ENCODE results near the gene MRPL12.
"Not testable (repeated sequence)": the region's sequence is repeated elsewhere in the genome, so short reads cannot be mapped to it uniquely, and the experiment has no call there.

The MRPL12 gene

DNA sequence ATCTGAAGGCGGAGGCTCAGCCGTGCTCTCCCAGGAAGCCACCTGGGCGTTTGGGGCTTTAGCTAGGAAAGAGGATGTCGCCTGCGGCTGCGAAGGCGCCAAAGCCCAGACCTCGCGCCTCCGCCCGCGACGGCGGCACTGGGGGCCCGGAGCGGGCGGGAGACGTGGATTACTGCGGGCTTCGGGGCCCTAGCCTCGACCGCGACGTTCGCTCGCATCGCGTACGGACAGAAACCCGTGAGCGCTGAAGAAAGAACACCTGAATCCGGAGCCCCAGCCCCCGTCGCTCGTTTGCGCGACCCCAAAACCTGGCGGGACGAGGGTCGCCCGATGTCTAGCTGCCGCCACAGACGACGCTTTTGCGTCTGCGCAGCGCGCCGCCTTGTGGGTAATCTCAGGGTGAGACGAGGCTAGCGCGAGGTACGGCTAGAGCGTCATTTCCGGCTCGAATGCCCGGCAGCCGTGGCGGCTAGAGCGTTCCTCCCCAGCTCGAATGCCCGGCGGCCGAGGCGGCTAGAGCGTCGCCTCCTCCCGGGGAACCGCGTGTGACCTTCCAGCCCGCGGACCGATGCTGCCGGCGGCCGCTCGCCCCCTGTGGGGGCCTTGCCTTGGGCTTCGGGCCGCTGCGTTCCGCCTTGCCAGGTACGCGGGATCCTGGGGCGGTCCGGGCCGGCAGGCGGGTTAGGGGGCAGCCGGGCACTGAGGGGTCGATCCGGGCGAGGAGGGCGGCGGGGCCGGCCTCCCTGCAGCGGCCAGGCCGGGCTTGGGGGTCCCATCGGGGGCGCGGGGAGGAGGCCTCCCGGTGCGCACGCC is at the start of gene MRPL12:
MRPL12 (plus strand) TSS at position 434 of the 813 bp plus-strand sequence; CDS start at position 569, 135 bp downstream.
- DNase-seq (ENCODE audit: low read depth), result peak; percentile 88

DNA sequence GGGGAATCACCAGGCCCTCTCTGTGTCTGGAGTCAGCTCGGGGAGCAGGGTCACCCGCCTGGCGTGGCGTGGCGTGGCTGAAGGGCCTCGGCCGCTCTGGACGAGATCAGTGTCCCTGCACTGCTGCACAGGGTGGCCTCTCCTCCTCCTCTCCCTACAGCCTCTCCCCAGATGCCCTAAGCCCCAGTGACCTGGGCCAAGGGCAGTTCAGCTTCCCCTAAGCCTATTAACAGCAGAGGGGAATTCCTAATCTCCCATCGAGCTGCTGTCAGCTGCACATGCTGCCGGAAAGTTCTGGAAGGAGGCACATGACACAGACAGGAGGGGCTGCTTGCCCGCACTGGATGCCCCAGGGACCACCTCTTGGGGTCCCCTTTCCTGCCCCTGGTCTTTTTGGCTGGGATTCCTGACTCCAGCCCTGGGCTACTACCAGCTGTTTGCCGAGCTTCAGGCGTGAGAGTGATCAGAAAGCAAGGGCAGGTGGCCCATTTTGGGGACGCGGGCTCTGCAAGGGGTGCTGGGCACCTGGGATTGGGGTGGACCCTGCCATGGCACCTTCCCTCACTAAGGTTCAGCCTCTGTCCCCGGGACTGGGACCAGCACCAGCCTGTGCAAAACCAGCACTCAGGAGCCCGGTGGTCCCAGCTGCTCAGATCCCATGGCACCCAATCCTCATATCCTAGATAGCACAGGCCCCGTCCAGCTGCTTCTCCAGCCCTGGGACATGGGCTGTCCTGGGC is 47.6 kb upstream of the MRPL12 start:
- DNase-seq (ENCODE audit: low read depth), result no peak

DNA sequence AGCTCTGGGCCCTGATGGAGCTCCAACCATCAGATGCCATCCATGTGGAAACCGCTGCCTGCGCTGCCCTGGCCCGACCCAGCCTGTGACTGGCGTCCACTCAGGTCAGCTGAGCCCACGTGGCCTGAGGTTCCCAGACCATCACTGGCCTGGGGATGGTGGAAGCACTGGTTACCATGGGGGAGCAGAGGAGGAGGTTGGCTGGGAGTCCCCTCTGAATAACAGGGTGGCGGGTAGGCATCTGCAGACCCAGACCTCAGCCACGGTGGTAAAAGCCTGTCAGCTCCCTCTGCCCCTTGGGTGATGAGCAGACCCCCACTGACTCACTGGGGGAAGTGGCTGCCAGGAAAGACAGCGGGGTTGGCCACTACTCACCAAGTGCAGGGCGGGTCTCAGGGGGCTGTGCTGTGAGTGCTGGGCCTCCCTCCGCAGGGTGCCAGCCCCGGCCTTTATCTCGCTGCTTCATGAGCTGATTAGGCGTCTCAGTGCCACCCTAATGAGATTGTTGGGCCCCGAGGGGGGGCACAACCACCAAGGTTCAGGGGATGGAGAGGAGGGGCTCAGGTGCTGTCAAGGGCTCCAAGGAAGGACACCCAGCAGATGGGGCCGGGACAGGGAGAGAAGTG is 46.9 kb upstream of the MRPL12 start, which contains the start of gene PDE6G:
PDE6G (minus strand) TSS at position 425 of the 626 bp plus-strand sequence. CDS start 3,237 bp downstream, outside the sequence.
- DNase-seq (ENCODE audit: low read depth), result no peak

DNA sequence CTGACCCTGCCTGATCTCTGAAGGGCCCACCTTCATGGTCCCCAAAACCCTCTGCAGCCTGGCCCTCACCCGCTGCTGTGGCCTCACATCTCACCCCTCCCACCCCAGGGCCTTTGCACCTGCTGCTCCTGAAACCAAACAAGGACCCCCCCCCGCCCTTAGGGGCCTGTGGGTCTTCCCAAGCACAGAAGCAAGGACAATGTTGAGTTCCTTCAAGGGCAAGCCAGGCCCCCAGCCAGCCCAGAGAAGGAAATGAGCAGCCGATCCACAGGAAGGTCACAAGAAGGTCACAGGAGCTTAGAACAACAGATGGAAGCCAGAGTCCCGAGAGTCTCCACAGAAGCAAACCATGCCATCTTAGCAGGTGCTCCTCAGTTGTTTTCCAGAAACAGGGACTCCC is 46.3 kb upstream of the MRPL12 start:
- no peak for DNase-seq (ENCODE audit: low read depth)

DNA sequence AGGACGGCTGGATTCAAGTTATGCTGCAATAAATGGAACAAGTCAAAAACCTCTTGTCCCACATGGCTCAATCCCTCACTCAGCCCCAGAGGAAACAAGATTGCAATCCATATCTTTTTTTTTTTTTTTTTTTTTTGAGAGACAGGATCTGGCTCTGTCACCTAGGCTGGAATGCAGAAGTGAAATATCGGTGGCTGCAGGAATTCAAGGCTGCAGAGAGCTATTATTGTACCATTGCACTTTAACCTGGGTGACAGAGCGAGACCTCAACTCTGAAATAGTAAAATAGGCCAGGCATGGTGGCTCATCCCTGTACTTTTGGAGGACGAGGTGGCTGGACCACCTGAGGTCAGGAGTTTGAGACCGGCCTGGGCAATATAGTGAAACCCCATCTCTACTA is 44.1 kb upstream of the MRPL12 start:
- DNase-seq (ENCODE audit: low read depth), result no peak

DNA sequence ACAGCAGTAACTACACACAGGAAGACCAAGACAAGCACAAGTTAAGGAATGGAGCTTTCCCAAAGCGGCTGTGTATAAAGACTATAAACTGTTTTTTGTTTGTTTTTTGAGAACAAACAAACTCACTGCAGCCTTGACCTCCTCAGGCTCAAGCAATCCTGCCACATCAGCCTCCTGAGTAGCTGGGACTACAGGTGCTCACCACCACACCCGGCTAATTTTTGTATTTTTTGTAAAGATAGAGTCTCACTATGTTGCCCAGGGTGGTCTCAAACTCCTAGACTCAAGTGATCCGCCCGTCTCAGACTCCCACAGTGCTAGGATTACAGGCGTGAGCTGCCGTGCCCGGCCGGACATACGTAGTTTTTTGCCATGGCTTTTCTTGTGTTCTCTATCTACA is 42.7 kb upstream of the MRPL12 start:
- no peak for DNase-seq (ENCODE audit: low read depth)

DNA sequence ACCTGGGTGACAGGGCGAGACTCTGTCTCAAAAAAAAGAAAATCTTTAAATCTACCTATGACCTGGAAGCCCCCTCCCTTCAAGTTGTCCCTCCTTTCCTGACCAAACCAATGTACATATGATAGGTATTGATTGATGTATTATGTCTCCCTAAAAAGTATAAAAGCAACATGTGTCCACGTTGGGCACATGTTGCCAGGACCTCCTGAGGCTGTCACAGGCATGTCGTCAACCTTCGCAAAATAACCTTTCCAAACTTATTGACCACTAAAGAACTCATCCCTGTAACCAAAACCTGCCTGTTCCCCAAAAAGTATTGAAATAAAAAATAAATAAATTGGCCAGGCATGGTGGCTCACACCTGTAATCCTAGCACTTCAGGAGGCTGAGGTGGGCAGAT is 41.2 kb upstream of the MRPL12 start:
- DNase-seq (ENCODE audit: low read depth), result no peak

DNA sequence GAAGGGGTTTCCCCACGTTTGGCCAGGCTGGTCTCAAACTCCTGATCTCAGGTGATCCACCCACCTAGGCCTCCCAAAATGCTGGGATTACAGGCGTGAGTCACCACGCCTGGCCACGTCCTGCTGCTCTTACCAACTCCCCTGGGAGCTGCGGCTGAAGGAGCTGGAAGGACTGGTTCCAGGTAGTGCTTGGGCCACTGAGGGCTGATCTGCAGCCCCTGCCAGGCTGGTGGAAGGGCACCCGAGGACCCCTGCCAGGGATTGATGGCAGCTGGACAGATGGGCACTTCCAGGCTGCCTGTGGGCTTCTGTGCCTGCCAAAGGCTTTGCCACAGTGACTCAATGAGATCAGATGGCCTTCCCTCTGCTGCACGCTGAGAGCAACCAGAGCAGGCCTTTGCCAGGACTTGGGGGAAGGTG is 39.1 kb upstream of the MRPL12 start:
- no peak for DNase-seq (ENCODE audit: low read depth)

DNA sequence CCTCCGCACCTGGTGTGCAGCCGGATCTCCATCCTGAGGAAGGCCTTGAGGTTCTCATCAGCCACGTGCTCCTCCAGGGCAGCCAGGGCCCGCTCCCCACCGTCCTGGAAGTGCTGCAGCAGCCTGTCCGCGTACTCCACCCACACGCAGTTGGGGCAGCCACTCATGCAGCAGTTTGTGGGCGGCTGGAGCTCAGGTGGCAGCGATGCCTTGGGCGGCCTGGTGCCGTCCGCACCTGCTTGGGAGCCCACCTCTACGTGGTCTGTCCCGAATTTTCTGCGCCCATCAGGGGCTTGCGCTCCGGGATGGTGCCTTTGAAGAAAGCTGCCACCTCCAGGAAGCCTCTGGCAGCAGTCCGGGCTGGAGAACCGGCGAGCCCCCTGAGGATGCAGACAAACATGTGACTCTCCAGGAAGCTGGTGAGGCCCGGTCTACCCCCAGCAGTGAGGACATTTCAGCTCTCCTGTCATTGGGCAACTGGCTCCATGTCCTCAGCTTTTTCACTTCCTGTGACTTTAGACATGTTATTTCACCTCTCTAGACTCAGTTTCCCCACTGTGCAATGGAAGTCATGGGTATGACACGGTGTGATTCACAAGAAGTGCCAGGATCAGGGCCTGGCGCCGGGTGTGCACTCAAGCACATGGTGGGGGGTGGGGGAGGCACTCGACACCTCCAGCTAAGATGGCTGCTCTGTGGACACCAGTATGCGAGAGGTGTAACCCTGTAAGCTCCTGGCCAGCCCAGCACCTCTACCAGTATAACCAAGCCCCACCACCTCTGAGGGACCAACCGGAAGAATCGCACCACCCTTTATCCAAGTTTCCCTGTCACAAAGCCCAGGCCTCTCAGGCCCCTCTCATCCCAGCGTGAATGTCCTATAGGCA is 37.7 kb upstream of the MRPL12 start:
- peak; percentile 58 for DNase-seq (ENCODE audit: low read depth)

DNA sequence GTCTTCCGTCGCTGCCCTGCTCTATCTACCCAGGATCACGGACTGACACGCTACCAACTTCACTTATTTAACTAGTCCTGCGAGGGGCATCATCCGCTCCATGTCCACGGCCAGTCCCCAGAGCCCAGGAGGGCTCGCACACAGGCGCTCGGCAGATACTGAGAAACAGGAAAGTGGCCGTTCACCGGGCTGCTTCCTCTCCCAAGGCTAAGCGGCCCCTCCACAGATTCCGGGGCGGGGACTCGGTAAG is 37.1 kb upstream of the MRPL12 start:
- DNase-seq (ENCODE audit: low read depth), result no peak

DNA sequence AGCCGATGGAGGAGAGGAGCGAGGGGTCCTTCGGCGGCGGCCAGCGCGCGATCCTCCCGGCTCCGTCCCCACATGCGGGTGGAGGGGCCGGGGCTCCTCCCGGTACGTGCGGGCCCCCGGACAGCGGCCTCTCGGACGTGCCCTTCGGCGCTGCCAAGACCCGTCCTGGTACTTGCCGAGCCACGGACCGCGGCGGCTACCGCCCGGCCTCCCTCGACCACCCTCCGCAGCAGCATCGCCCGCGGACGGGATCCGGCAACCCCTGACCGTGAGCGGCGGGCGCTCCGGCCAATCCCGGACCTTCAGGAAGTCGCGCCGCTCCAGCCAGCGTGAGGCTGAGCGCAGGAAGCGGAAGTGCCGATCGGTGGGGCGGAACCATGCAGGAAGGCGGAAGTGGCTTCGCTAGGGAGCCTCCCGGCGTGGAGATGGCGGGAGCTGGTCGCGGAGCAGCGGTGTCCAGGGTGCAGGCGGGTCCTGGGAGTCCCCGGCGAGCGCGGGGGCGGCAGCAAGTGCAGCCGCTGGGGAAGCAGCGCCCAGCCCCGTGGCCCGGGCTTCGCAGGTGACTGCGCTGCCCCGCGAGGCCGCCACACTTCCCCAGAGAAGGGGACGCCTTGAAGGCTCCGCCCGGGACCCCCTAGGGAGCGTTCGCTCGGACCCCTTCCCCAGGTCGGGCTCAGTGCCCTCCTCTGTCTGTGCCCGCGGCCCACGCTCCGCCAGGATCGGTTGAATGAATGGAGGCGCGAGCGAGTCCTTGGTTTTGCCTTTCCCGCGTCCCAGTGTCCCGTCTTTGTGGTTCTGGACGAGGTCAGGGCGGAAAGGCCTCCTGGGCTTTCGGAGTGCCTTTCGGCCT is 36.6 kb upstream of the MRPL12 start, which contains the start of the genes CCDC137 and OXLD1:
CCDC137 (plus strand) TSS at position 396 of the 850 bp plus-strand sequence; CDS start at position 426, 30 bp downstream.
OXLD1 (minus strand) TSS at position 264 of the 850 bp plus-strand sequence; CDS start at position 236, 28 bp downstream.
- DNase-seq (ENCODE audit: low read depth), result peak; percentile 90

DNA sequence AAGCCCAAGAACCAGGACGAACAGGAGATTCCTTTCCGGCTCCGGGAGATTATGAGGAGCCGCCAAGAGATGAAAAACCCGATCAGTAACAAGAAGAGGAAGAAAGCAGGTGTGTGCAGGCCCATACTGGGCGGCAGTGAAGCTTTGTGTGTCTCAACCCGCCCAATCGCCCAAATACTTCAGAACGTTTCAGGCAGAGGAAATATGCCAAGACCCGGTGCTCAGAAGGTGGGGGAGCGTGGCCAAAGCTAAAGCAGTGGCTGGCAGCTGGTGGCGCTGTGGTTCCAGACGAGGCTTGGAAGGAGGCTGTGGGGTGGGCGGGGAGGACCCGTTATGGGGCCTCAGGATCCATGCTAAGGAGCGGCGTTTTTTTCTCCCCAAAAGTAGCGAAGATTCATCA is 35.4 kb upstream of the MRPL12 start:
- DNase-seq (ENCODE audit: low read depth), result no peak

DNA sequence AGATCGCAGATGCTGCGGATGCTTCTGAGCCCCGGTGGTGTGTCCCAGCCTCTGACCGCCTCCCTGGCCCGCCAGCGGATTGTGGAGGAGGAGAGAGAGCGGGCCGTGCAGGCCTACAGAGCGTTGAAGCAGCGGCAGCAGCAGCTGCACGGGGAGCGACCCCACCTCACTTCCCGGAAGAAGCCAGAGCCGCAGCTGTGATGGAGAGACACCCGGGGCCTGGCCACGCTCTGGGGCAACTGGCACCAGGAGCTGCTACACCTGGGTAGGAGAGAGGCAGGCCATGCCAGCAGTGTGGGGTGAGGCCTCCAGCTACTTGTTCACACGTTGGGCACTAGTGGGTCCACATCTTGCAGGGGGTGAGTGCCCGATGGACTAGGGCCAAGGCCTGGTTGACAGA is 30.7 kb upstream of the MRPL12 start:
- DNase-seq (ENCODE audit: low read depth), result no peak

DNA sequence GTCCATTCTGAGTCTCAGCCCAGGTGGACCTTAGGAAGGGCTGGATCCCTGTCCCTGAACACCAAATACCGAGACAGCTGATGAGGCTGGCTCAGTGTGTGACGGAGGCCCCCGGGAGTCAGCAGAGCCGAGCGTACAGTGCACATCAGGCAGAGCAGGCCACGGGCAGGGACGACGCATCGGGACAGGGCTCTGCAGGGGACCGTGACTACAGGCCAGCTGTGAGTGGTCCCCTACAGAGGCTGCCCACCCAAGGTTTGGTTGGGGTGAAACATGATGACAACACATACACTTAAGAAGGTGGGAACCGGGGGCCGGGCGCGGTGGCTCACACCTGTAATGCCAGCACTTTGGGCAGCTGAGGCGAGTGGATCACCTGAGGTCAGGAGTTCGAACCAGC is 30.2 kb upstream of the MRPL12 start:
- no peak for DNase-seq (ENCODE audit: low read depth)

DNA sequence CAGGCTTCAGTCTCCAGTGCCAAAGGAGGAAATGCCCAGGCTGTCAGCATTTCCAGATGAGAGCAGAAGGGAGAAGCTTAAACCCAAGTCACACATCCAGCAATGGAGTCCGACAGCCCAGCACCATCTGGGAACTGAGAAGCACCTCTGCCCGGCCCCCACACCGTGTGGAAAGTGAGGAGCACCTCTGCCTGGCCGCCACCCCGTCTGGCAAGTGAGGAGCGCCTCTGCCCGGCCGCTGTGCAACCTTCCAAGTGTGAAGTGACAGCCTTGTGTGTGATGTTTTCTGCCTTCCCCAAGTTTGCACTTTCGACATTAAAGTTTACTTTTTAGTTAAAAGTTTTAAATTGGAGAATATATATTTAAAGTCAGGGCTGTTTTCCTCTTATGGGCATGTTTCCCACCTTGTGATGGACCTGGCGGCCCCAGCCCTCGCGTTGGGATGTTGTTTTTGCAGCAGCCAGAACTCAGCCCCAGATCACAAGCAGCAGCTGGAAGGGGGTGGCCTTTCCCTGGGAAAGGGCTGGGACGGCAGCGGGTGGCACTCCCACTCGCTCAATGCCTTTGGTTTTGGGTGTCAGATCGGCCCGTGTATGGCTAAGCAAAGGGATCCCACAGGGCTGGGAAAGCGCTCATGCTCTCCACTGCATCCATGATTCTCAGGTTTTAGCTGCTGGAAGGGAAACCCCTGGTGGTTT is 29.5 kb upstream of the MRPL12 start:
- DNase-seq (ENCODE audit: low read depth), result no peak

DNA sequence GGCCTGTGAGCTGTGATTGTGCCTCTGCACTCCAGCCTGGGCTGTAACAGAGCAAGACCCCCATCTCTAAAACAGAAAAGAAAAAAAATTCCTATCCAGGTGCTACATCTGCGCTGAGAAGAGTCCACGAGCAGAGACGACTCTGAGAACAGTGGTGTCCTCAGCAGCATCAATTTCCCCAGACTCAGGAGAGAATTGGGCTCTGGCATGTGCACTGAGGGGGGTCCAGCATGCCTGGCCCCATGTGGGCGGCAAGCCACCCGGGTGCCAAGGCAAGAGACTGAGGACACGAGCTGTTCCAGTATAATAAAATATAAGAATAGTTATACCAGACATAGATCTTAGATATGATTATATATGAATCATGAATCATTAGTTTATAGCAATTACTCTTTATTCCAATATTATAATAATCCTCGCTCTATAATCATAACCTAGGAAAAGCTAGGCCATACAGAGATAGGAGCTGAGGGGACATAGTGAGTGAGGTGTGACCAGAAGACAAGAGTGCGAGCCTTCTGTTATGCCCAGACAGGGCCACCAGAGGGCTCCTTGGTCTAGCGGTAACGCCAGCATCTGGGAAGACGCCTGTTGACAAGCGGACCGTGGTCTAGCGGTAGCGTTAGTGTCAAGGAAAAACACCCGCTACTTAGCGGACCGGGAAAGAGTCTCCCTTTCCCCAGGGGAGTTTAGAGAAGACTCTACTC is 27.5 kb upstream of the MRPL12 start:
- DNase-seq (ENCODE audit: low read depth), result not testable (repeated sequence)

DNA sequence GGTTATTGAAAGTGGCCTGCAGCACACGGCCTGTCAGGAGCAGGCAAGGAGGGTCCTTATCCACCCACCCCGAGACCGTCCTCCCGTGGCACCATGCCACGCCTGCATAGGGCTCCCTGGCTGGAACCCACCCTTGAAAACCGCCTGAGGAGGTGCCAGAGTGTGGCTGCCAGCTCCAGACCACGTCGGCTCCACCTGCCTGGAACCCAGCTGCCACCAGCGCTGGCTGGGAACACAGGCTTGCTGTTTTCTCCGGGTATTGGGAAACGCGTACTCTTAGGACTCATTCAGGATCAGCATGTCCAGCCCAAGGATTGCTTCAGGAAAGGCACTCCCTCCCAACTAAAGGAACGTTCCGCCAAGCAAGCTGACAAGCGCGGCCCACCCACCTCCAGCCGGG is 26.3 kb upstream of the MRPL12 start:
- DNase-seq (ENCODE audit: low read depth), result no peak

DNA sequence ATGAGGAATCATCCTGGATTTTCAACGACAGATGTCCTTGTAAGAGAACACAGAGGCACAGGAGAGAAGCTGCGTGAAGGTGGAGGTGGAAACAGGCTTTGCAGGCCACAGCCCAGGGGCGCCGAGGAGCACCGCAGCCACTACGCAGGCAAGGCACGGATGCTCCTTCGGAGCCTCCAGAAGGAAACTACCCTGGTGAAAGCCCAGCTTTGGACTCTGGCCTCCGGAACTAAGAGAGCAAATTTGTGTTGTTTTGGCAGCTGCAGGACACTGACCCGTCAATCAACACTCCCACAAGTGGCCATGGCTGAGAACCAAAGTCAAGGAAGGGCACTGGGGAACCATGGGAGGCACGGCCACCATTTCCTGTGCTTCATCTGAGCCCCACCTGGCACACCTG is 23.0 kb upstream of the MRPL12 start:
- DNase-seq (ENCODE audit: low read depth), result no peak

DNA sequence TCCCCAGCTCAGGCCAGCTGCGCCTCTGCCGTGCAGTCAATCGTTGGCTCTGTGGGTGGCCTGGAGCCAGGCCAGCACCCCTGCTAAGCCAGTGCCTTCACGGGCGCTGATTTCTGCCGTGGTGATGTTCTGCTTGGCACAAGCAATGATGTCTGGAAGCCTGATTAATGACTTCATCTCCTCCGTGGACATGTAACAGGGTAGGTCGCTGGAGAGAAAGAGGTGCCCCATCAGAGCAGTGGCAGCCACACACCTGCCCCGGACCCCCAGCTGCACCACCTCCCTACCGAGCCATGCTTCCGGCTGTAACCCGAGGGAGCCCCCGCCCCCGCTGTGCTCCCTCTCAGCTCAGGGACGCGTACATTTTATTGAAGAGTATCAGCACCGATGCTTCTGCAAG is 21.5 kb upstream of the MRPL12 start:
- no peak for DNase-seq (ENCODE audit: low read depth)
